Right forelimb (tissue), 1 donor: Measurements from ENCODE around the gene PDE10A.

Experiments used
- DNase-seq: peaks from one replicate; pipeline ENCODE4 v3.0.0-alpha.2; 2018

Gene PDE10A

GRCh38 chr6:165325609-165326008 is 337.4 kb downstream of the PDE10A start:
- DNase-seq: no peak

GRCh38 chr6:165321555-165322145 is 341.4 kb downstream of the PDE10A start:
- DNase-seq: no peak

DNA sequence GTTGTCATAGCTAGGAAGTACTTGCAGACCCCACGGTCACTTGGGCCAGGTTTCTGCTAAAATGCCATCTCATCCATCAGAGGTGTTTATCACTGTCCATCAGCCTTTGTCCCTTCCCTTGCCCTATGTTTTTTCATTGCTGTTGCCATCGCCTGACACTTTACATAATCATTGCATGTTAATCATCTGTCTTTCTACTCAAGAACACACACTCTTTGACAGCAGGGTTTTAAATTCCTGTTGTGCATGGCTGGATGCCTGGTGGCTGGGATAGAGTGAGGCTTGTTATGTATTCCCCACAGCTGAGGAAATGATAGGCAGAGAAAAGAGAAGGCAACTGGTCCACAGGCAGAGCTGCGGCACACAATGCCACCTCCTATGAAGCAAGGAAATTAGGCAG is 341.9 kb downstream of the PDE10A start:
- DNase-seq: no peak

DNA sequence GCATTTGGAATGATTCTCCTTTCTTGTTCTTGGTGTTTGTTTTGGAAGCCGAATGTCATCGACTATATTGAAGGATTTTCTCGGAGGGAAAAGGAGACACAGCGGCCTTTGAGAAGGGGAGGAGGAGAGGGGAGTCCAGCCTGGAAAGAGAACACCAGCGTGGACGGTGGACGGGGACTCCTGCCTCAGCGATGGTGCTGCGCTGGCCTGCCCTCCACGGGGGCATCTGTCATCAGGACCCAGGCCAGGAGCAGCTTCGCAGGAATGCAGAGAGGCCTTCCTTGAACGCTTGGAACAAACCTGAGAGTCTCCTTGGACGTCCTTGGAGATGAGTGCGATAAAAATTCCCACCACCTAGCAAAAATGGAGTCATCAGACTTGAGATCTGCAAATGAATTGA is 345.3 kb downstream of the PDE10A start:
- no peak for DNase-seq

- DNase-seq: peak; percentile 91
These were observed 353.9 kb downstream of the PDE10A start, which contains the start of gene C6orf118 for GRCh38 chr6:165308926-165309731. TSS of gene C6orf118 (minus strand) at chr6:165309605. CDS start at chr6:165309586, 19 bp downstream.

DNA sequence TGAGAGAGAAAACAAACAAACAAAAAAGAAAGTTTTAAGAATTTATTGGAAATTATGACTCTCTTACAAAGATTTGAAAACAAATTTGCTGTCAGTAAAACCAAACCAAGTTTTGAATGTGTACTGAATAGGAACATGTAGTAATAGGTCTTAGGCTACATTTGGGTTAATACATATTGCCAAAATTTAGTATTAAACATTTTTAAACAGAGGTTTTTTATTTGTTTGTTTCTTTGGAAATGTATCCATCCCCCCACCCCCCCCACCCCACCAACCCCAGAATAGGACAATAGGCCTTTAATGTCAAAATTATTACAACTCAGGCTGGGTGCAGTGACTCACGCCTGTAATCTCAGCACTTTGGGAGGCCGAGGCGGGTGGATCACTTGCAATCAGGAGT is 356.1 kb downstream of the PDE10A start:
- no peak for DNase-seq

- no peak for DNase-seq
These were observed 361.4 kb downstream of the PDE10A start for GRCh38 chr6:165301372-165302246.

GRCh38 chr6:165300422-165300936 is 362.6 kb downstream of the PDE10A start:
- DNase-seq: no peak

GRCh38 chr6:165298875-165299274 is 364.2 kb downstream of the PDE10A start:
- no peak for DNase-seq

DNA sequence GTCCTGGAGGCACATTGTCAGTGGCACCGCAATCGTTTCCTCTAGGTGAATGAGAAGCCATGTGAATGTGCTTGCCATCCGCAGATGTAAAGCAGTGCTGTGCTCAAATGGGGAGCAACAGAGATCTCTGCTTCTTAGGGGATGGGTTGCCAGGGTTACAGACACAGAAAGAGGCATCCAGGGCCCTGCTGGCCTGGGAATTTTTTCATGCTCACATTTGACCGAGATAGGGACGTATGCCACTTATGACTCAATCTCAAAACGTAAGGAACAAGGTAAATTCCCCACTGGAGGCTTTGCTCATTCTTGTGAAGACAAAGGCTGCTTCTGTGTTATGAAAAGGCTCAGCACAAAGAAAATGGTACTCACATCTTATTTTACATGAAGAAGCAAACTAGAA is 364.6 kb downstream of the PDE10A start:
- DNase-seq: no peak

- no peak for DNase-seq
These were observed 370.4 kb downstream of the PDE10A start for GRCh38 chr6:165292657-165293056.
